Spleen (tissue), 11 donors: ENCODE measurements around the gene PEAK1. TPM values are rescaled to one million over a fixed set of nuclear protein-coding genes. Genes with fewer than 3 reads are reported as not detected.

Experiments
- DNase-seq: peaks from one replicate; pipeline ENCODE4 v3.0.0-alpha.2; 2020
- H3K27ac ChIP-seq, 8 donors: fragments of 200-600 bp; sonication (generic) in 7 of 8; 1 replicate in 4 of 8; 2 replicates in 4 of 8; pipeline versions ENCODE4 v1.5.0 to v1.8.0; 2016 to 2021; ENCODE audit warnings: inconsistent platforms in 4 of 8, mild to moderate bottlenecking in 4 of 8, moderate library complexity in 1 of 8
- H3K27me3 ChIP-seq, 7 donors: fragments of 200-600 bp; sonication (generic) in 6 of 7; replicated peaks in 1 of 7; 1 replicate in 4 of 7; 2 replicates in 3 of 7; pipeline versions ENCODE4 v1.5.0 to v1.8.0; 2016 to 2021; ENCODE audit warnings: inconsistent platforms in 3 of 7, mild to moderate bottlenecking in 1 of 7
- H3K36me3 ChIP-seq, 6 donors: fragments of 200-600 bp; sonication (generic) in 5 of 6; 1 replicate in 4 of 6; 2 replicates in 2 of 6; pipeline versions ENCODE4 v1.5.0 to v1.8.0; 2016 to 2021; ENCODE audit warnings: inconsistent platforms in 2 of 6
- H3K4me1 ChIP-seq, 6 donors: fragments of 200-600 bp; sonication (generic) in 5 of 6; 1 replicate in 3 of 6; 2 replicates in 3 of 6; pipeline versions ENCODE4 v1.5.0 to v1.8.0; 2016 to 2021; ENCODE audit warnings: inconsistent platforms in 3 of 6
- H3K4me3 ChIP-seq, 8 donors: fragments of 200-600 bp; sonication (generic) in 7 of 8; 1 replicate in 4 of 8; 2 replicates in 4 of 8; pipeline versions ENCODE4 v1.5.0 to v1.8.0; 2016 to 2021; ENCODE audit warnings: inconsistent platforms in 4 of 8, mild to moderate bottlenecking in 4 of 8, moderate library complexity in 2 of 8
- H3K9me3 ChIP-seq, 8 donors: fragments of 200-600 bp; sonication (generic) in 7 of 8; 1 replicate in 4 of 8; 2 replicates in 4 of 8; pipeline versions ENCODE4 v1.5.0 to v1.8.0; 2016 to 2021; ENCODE audit warnings: inconsistent platforms in 4 of 8
- POLR2A ChIP-seq, 3 donors: fragments of 450-650 bp; IDR thresholded peaks; one replicate each; pipeline ENCODE4 v1.5.1; 2017; ENCODE audit warnings: antibody characterized with exemption in 3 of 3, mild to moderate bottlenecking in 1 of 3
- POLR2AphosphoS5 ChIP-seq, 3 donors: sonication (generic); formaldehyde crosslinking; IDR thresholded peaks; one replicate each; pipeline ENCODE4 v1.5.1; 2017; ENCODE audit warnings: antibody characterized with exemption in 3 of 3
- WGBS, 5 donors: extraction: QIAGEN DNeasy Blood & Tissue Kit in 3 of 5; methylation state at CpG; one replicate each; pipeline versions ENCODE4 v1.1.5 to v1.1.7; 2013 to 2018; 5-methylcytosine and 5-hydroxymethylcytosine counted together
- intact Hi-C: fragments of 100-400 bp; cut with DNase I; formaldehyde crosslinking; loops from one replicate; pipeline ENCODE4 v1.15.0; 2023; ENCODE audit warnings: low total_unique reads
- polyA plus RNA-seq, 3 donors: library from polyadenylated mRNA; stranded (reverse); fragments of 200-250 nt; gene quantifications; one replicate each; pipeline ENCODE4 v1.2.1, GENCODE V29; 2013
- total RNA-seq, 7 donors: library from RNA; depleted of rRNA in 3 of 7; stranded (reverse); fragments of >200 nt in 3 of 7; fragmentation: NEBNext Ultra II Directional in 4 of 7; extraction: Animal tissue kit (Norgen Biotek cat#: 25700) in 4 of 7; gene quantifications; one replicate each; pipeline versions ENCODE4 v1.1.0 to v1.2.1, GENCODE V29; 2016 to 2021
- TF ChIP-seq, protein P1 (sequence below), 11 experiments: fragments of 200-600 bp in 7 of 11; fragments of 450-650 bp in 4 of 11; sonication (generic) in 4 of 11; IDR thresholded peaks in 8 of 11; conservative IDR thresholded peaks in 3 of 11; 1 replicate in 7 of 11; 2 replicates in 4 of 11; pipeline versions ENCODE4 v1.4.0 to v1.8.0; 2016 to 2021; ENCODE audit warnings: antibody characterized with exemption in 11 of 11, inconsistent platforms in 4 of 11, mild to moderate bottlenecking in 1 of 11
- donor health status: healthy with polysubstance abuse.
- donor health status: DM: no; HTN: no; CAD: no; lungs with moderate emphysema.
- donor health status: DM: no; HTN: no; CAD: no.
- donor health status: Bipolar disorder and iron deficiency.
- donor health status: healthy.
- donor health status: DM: no; HTN: no; CAD: no.
- donor health status: DM: yes; HTN: yes; CAD: no.

The PEAK1 gene
- total and polyA plus RNA-seq, 10 donors = 5.0 to 415 (median 175) TPM

DNA sequence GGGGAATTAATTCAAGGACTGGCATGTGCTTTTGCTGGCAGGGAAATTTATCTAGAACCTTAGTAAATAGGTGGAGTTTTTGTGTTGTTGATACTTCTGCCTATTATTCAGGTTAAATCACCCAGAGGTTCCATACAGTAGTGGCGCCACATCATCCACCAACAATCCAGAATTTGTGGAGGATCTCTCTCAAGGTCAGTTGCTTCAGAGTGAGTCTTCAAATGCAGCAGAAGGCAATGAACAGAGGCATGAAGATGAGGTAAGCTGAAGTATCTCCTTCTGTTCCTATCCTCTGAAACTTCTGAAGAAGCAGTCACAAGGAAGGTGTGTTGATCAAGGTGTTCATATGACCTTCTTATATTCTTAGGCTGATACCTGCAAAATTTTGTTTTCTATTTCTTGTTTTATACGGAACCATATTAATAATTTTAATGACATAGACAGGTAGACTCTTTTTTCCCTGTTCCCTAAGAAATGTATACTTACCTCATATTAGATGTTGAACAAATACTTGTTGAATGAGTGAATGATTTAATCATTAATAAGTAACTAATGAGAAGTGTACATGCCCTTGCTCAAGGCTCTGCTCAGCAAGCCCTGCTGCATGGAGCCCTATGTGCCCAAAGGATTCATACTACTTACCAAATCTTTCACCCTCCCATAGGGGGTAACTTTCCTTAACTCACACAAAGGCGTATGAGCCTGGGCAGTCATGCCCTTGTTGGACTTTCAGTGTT, 44.4 kb upstream of the PEAK1 start:
- 95 to 100% (median 98%) methylated on average over 3 of the region's 3 CpGs for WGBS, 5 donors
- no peak for DNase-seq
- intact Hi-C loops = no loop called here
- no peaks in the 10 kb centered on the region for H3K27me3 ChIP-seq
- TF ChIP-seq POLR2A (IDR thresholded peaks at IDR 0.05) (no peak), POLR2AphosphoS5 (IDR thresholded peaks at IDR 0.05) (no peak)
- TF ChIP-seq, protein P1, sequence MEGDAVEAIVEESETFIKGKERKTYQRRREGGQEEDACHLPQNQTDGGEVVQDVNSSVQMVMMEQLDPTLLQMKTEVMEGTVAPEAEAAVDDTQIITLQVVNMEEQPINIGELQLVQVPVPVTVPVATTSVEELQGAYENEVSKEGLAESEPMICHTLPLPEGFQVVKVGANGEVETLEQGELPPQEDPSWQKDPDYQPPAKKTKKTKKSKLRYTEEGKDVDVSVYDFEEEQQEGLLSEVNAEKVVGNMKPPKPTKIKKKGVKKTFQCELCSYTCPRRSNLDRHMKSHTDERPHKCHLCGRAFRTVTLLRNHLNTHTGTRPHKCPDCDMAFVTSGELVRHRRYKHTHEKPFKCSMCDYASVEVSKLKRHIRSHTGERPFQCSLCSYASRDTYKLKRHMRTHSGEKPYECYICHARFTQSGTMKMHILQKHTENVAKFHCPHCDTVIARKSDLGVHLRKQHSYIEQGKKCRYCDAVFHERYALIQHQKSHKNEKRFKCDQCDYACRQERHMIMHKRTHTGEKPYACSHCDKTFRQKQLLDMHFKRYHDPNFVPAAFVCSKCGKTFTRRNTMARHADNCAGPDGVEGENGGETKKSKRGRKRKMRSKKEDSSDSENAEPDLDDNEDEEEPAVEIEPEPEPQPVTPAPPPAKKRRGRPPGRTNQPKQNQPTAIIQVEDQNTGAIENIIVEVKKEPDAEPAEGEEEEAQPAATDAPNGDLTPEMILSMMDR (IDR thresholded peaks at IDR 0.05 in 8 of 11, conservative IDR thresholded peaks at IDR 0.05 in 3 of 11) = no peak
- no peak overlapping the region for H3K27ac ChIP-seq
- H3K4me3 ChIP-seq = no peak overlapping the region
- H3K4me1 ChIP-seq = peaks cover 0 to 7% (median 0%) of the 10 kb centered on the region in 6 donors
- no peaks in the 10 kb centered on the region for H3K9me3 ChIP-seq
- peaks cover 2 to 95% (median 54%) of the 10 kb centered on the region in 6 donors for H3K36me3 ChIP-seq

DNA sequence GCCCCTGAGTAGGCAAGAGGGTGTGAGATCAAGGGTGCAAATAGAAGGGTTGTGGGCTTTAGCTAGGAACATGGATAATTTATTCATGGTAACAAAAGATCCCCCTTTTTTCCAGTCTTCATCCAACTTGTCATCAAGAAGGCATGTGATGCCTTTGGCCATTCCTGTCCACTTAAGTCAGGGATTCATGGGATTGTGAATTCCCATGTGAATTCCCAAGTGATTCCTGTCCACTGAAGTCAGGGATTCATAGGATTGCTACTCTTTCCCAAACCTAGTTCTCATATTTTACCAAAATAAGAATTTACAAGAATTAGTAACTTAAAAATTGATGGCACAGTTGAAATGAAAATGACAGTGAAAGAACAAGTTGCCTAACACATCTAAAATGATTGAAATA, 41.6 kb upstream of the PEAK1 start:
- Histone ChIP-seq H3K9me3 (no peaks in the 10 kb centered on the region), H3K36me3 (peaks cover 0 to 79% (median 45%) of the 10 kb centered on the region in 6 donors)
- TF ChIP-seq, protein P1 (IDR thresholded peaks at IDR 0.05 in 8 of 11, conservative IDR thresholded peaks at IDR 0.05 in 3 of 11) = no peak
- TF ChIP-seq POLR2A (IDR thresholded peaks at IDR 0.05) (no peak), POLR2AphosphoS5 (IDR thresholded peaks at IDR 0.05) (no peak)

DNA sequence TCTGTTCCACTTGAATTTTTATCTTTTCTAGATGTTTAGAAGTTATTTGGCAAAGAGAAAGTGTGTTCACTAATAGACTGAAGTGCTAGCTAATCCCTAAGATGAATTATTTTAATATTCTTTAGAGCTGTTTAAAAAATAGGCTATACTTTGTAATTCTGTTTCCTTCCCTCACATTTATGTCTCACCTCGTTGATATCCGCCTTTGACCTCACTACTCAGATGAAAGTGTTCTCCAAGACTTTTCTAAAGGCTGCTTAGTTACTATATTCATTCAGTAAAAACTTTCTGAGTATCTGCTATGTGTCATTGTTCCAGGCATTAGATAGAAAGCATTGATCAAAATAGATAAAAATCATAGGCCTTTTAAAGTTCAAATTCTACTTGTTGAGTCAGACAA, 39.1 kb upstream of the PEAK1 start:
- 88 to 97% (median 89%) methylated on average over 2 of the region's 2 CpGs for WGBS, 5 donors
- intact Hi-C loops = no loop called here

More for the DNA sequence above, 41.6 kb upstream of the PEAK1 start:
- DNase-seq = no peak
- intact Hi-C loops = no loop called here
- Histone ChIP-seq H3K27me3 (no peaks in the 10 kb centered on the region), H3K4me3 (no peak overlapping the region), H3K27ac (peak overlapping the region in 2 of 8 donors; percentile 1 to 22), H3K4me1 (peaks cover 7 to 35% (median 21%) of the 10 kb centered on the region in 6 donors)

DNA sequence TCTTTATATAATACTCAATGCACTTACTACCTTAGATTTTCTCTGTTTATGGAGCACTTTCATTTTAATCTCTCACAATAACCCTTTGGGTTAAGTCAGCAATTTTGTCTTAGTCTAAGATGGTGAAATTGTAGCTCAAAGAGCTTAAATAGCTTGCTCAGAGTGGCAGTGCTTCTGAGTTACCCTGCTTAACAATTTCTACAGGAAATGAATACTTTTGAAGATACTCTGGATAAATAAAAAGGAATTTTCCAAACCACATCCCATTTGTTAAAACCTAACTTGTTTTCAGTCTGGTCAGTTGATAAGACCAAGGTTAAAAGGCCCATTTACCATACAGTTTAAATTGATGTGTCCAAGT, 38.0 kb upstream of the PEAK1 start:
- intact Hi-C loops = no loop called here
- H3K27ac ChIP-seq = peak overlapping the region in 7 of 8 donors; percentile 25 to 53 (median 43)
- DNase-seq = no peak
- no peak overlapping the region for H3K4me3 ChIP-seq
- H3K4me1 ChIP-seq = peaks cover 8 to 53% (median 38%) of the 10 kb centered on the region in 6 donors
- H3K9me3 ChIP-seq = no peaks in the 10 kb centered on the region
- TF ChIP-seq POLR2A (IDR thresholded peaks at IDR 0.05) (no peak), POLR2AphosphoS5 (IDR thresholded peaks at IDR 0.05) (no peak)
- TF ChIP-seq, protein P1 (IDR thresholded peaks at IDR 0.05 in 8 of 11, conservative IDR thresholded peaks at IDR 0.05 in 3 of 11) = no peak
- H3K27me3 ChIP-seq = no peaks in the 10 kb centered on the region
- H3K36me3 ChIP-seq = peaks cover 0 to 43% (median 16%) of the 10 kb centered on the region in 6 donors

More for the DNA sequence above, 39.1 kb upstream of the PEAK1 start:
- Histone ChIP-seq H3K4me1 (peaks cover 8 to 53% (median 38%) of the 10 kb centered on the region in 6 donors), H3K9me3 (no peaks in the 10 kb centered on the region), H3K27me3 (no peaks in the 10 kb centered on the region), H3K4me3 (no peak overlapping the region), H3K27ac (no peak overlapping the region), H3K36me3 (peaks cover 0 to 55% (median 22%) of the 10 kb centered on the region in 6 donors)
- TF ChIP-seq POLR2AphosphoS5 (IDR thresholded peaks at IDR 0.05) (no peak), POLR2A (IDR thresholded peaks at IDR 0.05) (no peak)
- TF ChIP-seq, protein P1 (IDR thresholded peaks at IDR 0.05 in 8 of 11, conservative IDR thresholded peaks at IDR 0.05 in 3 of 11) = no peak
- DNase-seq = no peak
